Bronchial epithelial cell (primary cell): ENCODE data around the gene PITPNM2. TPM values are rescaled to one million over a fixed set of nuclear protein-coding genes. Genes with fewer than 3 reads are reported as not detected.

Experiments used
- DNase-seq: peaks from one replicate; pipeline ENCODE4 v3.0.0-alpha.2; 2010; ENCODE audit warnings: low read depth
- FAIRE-seq: peaks from 2 replicates; lab custom pipeline; 2011; peaks lifted over from hg19 to GRCh38; lab: Jason Lieb, UNC
- H3K27me3 ChIP-seq: 2 replicates; pipeline ENCODE4 v1.5.1; 2011; ENCODE audit warnings: low read length; ENCODE audit not compliant: control insufficient read depth, insufficient read depth
- H3K36me3 ChIP-seq: 2 replicates; pipeline ENCODE4 v1.5.1; 2011; ENCODE audit warnings: low read length; ENCODE audit not compliant: control insufficient read depth, insufficient read depth
- H3K4me3 ChIP-seq: 2 replicates; pipeline ENCODE4 v1.5.1; 2011; ENCODE audit warnings: mild to moderate bottlenecking, low read depth, low read length, control low read depth
- total RNA-seq: library from RNA; depleted of rRNA; stranded (reverse); fragments of >200 nt; gene quantifications from 2 replicates; pipeline ENCODE4 v1.2.1, GENCODE V29; 2014
- TF ChIP-seq, protein P1 (sequence below): IDR thresholded peaks from 2 replicates; pipeline ENCODE4 v1.5.1; 2011; ENCODE audit warnings: mild to moderate bottlenecking, moderate library complexity, low read length, control low read depth, inconsistent platforms; ENCODE audit not compliant: insufficient read depth, severe bottlenecking

Gene PITPNM2
- total RNA-seq, 1 donor from 2014 or later = 2.4 TPM

GRCh38 chr12:123118497-123118896 lies 32.4 kb downstream of the PITPNM2 start:
- TF ChIP-seq, protein P1, sequence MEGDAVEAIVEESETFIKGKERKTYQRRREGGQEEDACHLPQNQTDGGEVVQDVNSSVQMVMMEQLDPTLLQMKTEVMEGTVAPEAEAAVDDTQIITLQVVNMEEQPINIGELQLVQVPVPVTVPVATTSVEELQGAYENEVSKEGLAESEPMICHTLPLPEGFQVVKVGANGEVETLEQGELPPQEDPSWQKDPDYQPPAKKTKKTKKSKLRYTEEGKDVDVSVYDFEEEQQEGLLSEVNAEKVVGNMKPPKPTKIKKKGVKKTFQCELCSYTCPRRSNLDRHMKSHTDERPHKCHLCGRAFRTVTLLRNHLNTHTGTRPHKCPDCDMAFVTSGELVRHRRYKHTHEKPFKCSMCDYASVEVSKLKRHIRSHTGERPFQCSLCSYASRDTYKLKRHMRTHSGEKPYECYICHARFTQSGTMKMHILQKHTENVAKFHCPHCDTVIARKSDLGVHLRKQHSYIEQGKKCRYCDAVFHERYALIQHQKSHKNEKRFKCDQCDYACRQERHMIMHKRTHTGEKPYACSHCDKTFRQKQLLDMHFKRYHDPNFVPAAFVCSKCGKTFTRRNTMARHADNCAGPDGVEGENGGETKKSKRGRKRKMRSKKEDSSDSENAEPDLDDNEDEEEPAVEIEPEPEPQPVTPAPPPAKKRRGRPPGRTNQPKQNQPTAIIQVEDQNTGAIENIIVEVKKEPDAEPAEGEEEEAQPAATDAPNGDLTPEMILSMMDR = no peak
- Histone ChIP-seq H3K36me3 (no peaks in the 10 kb centered on the region), H3K4me3 (no peak overlapping the region), H3K27me3 (no peaks in the 10 kb centered on the region)
- FAIRE-seq = no peak
- no peak for DNase-seq

- Histone ChIP-seq H3K27me3 (no peaks in the 10 kb centered on the region), H3K4me3 (no peak overlapping the region), H3K36me3 (no peaks in the 10 kb centered on the region)
- DNase-seq (no peak), FAIRE-seq (no peak)
- TF ChIP-seq, protein P1 = no peak
Measured at GRCh38 chr12:123115409-123116121, 35.3 kb downstream of the PITPNM2 start.

DNA sequence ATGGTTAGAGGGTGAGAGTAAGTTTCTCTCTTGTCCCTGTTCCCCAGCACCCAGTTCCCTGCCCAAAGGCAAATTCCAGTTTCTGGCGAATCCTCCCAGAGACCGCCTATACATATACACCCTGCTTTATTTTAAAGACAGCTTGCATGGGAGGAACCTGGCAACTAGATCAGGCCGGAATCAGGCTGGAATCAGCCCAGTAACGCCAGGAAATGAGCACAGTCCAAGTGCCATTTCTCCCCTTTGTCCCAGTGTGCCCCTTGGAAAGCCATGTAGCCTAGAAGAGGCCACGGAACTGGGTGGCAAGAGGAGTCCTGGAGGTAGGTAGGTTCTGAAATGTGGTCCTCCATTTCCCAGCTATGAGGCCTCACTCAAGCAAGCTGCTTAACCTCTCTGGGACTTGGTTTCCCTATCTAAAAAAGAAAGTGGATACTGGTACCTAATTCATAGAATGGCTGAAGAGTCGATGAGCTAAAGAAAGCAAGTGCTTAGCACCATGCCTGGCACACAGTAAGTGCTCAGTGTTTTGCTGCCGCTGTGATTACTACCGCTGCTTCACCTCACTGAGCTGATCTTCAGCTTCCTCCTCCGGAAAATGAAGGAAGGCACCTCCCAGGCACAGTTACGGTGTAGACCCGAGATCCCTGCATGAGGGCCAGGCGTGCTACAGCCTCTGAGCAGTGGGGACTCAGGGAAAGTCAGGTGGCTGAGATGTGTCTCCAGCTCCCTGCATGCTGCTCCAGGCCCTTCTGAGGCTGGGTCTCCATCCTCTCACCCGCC lies 36.4 kb downstream of the PITPNM2 start:
- no peaks in the 10 kb centered on the region for H3K36me3 ChIP-seq
- no peak for FAIRE-seq

DNA sequence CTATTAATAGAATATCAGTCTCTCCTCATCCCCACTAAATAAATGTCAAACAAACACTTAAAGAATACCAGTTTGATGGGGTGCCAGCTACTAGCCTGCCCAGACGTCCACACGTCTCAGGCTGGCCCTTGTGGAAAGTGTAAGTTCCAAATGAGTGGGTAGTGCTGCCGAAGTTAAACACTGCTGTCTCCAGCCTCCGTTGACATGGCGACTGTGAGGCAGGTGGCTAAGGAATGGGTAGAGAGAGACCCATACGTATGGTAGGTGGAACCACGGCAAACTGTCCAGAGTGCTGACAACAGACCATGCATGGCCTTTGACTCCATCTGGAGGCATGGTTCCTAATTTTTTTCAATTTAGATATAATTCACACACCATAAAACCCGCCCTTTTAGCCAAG lies 37.9 kb downstream of the PITPNM2 start:
- Histone ChIP-seq H3K36me3 (peaks cover 1% of the 10 kb centered on the region), H3K27me3 (no peaks in the 10 kb centered on the region), H3K4me3 (no peak overlapping the region)
- DNase-seq (no peak), FAIRE-seq (no peak)
- TF ChIP-seq, protein P1 = no peak

More for the DNA sequence above, 36.4 kb downstream of the PITPNM2 start:
- Histone ChIP-seq H3K27me3 (no peaks in the 10 kb centered on the region), H3K4me3 (no peak overlapping the region)
- DNase-seq = no peak
- TF ChIP-seq, protein P1 = no peak

GRCh38 chr12:123111498-123112165 lies 39.3 kb downstream of the PITPNM2 start:
- Histone ChIP-seq H3K27me3 (no peaks in the 10 kb centered on the region), H3K4me3 (no peak overlapping the region), H3K36me3 (peaks cover 1% of the 10 kb centered on the region)
- FAIRE-seq = no peak
- TF ChIP-seq, protein P1 = no peak
- DNase-seq = no peak
